NT2/D1 (cell line): ENCODE results near the gene TAF11L5.
"Not testable (repeated sequence)": the region's sequence is repeated elsewhere in the genome, so short reads cannot be mapped to it uniquely, and the experiment has no call there.

Source experiments
- SUZ12 ChIP-seq: IDR thresholded peaks from 2 replicates; pipeline ENCODE4 v1.6.1; 2011; ENCODE audit not compliant: insufficient read length, insufficient read depth; ENCODE audit errors: extremely low read depth
- YY1 ChIP-seq: IDR thresholded peaks from 2 replicates; pipeline ENCODE4 v1.6.1; 2011; ENCODE audit not compliant: insufficient read length, insufficient read depth
- ZNF274 ChIP-seq: IDR thresholded peaks from 2 replicates; pipeline ENCODE4 v1.6.1; 2011; ENCODE audit warnings: mild to moderate bottlenecking, low read depth, low read length

GRCh38 chr5:17517526-17517925 lies 7.5 kb upstream of the TAF11L5 start:
- not testable (repeated sequence) for TF ChIP-seq ZNF274, SUZ12, YY1
